Hepatic stellate cell (primary cell): ENCODE measurements around the gene ARPP19.
"Not testable (repeated sequence)": the region's sequence is repeated elsewhere in the genome, so short reads cannot be mapped to it uniquely, and the experiment has no call there.

Source experiments
- DNase-seq: peaks from one replicate; pipeline ENCODE4 v3.0.0; 2011; ENCODE audit warnings: low spot score

Gene ARPP19

GRCh38 chr15:52512869-52513268 lies 56.0 kb downstream of the ARPP19 start:
- not testable (repeated sequence) for DNase-seq

GRCh38 chr15:52511084-52511483 lies 57.7 kb downstream of the ARPP19 start:
- DNase-seq, result no peak

- no peak for DNase-seq
Observed at GRCh38 chr15:52509500-52510245, 59.2 kb downstream of the ARPP19 start.

- no peak for DNase-seq
Observed at GRCh38 chr15:52506549-52506948, 62.3 kb downstream of the ARPP19 start.

- no peak for DNase-seq
Observed at GRCh38 chr15:52505151-52505550, 63.7 kb downstream of the ARPP19 start.

GRCh38 chr15:52503788-52504496 lies 64.9 kb downstream of the ARPP19 start:
- DNase-seq, result no peak

- no peak for DNase-seq
Observed at GRCh38 chr15:52502608-52503007, 66.2 kb downstream of the ARPP19 start.

GRCh38 chr15:52499506-52499905 lies 69.3 kb downstream of the ARPP19 start:
- no peak for DNase-seq

GRCh38 chr15:52498706-52499105 lies 70.1 kb downstream of the ARPP19 start:
- no peak for DNase-seq
